Gastroesophageal sphincter (tissue), 4 donors: ENCODE results near the gene LGALS8. TPM values are rescaled to one million over a fixed set of nuclear protein-coding genes. Genes with fewer than 3 reads are reported as not detected.

Source experiments
- ATAC-seq: fragments of 150-250 bp; one replicate; pipeline ENCODE4 v1.9.1; 2016; ENCODE audit warnings: mild to moderate bottlenecking, moderate library complexity
- H3K27ac ChIP-seq, 4 donors: fragments of 200-600 bp; sonication (generic) in 3 of 4; 1 replicate in 3 of 4; 2 replicates in 1 of 4; pipeline ENCODE4 v1.5.1; 2016 to 2019
- H3K27me3 ChIP-seq: fragments of 200-600 bp; sonication (generic); one replicate; pipeline ENCODE4 v1.5.1; 2019
- H3K36me3 ChIP-seq, 2 donors: fragments of 200-600 bp; sonication (generic); one replicate each; pipeline ENCODE4 v1.5.1; 2019; ENCODE audit warnings: control low read depth in 1 of 2
- H3K4me1 ChIP-seq, 3 donors: fragments of 200-600 bp; sonication (generic); 1 replicate in 2 of 3; 2 replicates in 1 of 3; pipeline ENCODE4 v1.5.1; 2016 to 2019; ENCODE audit warnings: control low read depth in 2 of 3
- H3K4me3 ChIP-seq, 2 donors: fragments of 200-600 bp; sonication (generic); one replicate each; pipeline ENCODE4 v1.5.1; 2019; ENCODE audit warnings: mild to moderate bottlenecking in 1 of 2, moderate library complexity in 1 of 2
- H3K9me3 ChIP-seq, 3 donors: fragments of 200-600 bp; sonication (generic); one replicate each; pipeline ENCODE4 v1.5.1; 2017 to 2019; ENCODE audit warnings: control low read depth in 2 of 3
- CTCF ChIP-seq, 4 experiments: fragments of 200-600 bp in 2 of 4; fragments of 450-650 bp in 2 of 4; sonication (generic) in 1 of 4; IDR thresholded peaks; one replicate each; pipeline ENCODE4 v1.5.1; 2017 to 2019; ENCODE audit warnings: antibody characterized with exemption in 4 of 4, mild to moderate bottlenecking in 2 of 4, moderate library complexity in 2 of 4
- EP300 ChIP-seq: sonication (generic); formaldehyde crosslinking; IDR thresholded peaks from one replicate; pipeline ENCODE4 v1.6.1; 2017; ENCODE audit warnings: antibody characterized with exemption, mild to moderate bottlenecking
- POLR2A ChIP-seq, 2 donors: fragments of 450-650 bp; IDR thresholded peaks; one replicate each; pipeline ENCODE4 v1.6.1; 2017; ENCODE audit warnings: antibody characterized with exemption in 2 of 2, mild to moderate bottlenecking in 2 of 2, moderate library complexity in 1 of 2
- POLR2AphosphoS5 ChIP-seq: sonication (generic); formaldehyde crosslinking; IDR thresholded peaks from one replicate; pipeline ENCODE4 v1.6.1; 2017; ENCODE audit warnings: antibody characterized with exemption
- WGBS, 2 donors: methylation state at CpG; one replicate each; pipeline ENCODE4 v1.1.5; 2018; ENCODE audit warnings: low coverage in 1 of 2; 5-methylcytosine and 5-hydroxymethylcytosine counted together
- total RNA-seq, 4 donors: library from RNA; depleted of rRNA; stranded (reverse); fragments of >200 nt; gene quantifications; one replicate each; pipeline ENCODE4 v1.1.0, GENCODE V29; 2016

The LGALS8 gene
- total RNA-seq, 4 donors from 2014 or later: 50.5 to 81.8 (median 54.7) TPM

- TF ChIP-seq EP300: no peak
- TF ChIP-seq POLR2A (IDR thresholded peaks at IDR 0.05): no peak
- TF ChIP-seq POLR2AphosphoS5: no peak
- no peak for TF ChIP-seq CTCF (IDR thresholded peaks at IDR 0.05)
- Histone ChIP-seq H3K4me3 (no peak overlapping the region), H3K4me1 (no peaks in the 10 kb centered on the region), H3K36me3 (no peaks in the 10 kb centered on the region), H3K27me3 (no peaks in the 10 kb centered on the region), H3K27ac (no peak overlapping the region), H3K9me3 (no peaks in the 10 kb centered on the region)
- 83 to 100% methylated on average over 5 to 8 of the region's 11 CpGs for WGBS, 2 donors
- no peak for ATAC-seq
Measured at GRCh38 chr1:236494082-236494481, 29.7 kb upstream of the LGALS8 start.

DNA sequence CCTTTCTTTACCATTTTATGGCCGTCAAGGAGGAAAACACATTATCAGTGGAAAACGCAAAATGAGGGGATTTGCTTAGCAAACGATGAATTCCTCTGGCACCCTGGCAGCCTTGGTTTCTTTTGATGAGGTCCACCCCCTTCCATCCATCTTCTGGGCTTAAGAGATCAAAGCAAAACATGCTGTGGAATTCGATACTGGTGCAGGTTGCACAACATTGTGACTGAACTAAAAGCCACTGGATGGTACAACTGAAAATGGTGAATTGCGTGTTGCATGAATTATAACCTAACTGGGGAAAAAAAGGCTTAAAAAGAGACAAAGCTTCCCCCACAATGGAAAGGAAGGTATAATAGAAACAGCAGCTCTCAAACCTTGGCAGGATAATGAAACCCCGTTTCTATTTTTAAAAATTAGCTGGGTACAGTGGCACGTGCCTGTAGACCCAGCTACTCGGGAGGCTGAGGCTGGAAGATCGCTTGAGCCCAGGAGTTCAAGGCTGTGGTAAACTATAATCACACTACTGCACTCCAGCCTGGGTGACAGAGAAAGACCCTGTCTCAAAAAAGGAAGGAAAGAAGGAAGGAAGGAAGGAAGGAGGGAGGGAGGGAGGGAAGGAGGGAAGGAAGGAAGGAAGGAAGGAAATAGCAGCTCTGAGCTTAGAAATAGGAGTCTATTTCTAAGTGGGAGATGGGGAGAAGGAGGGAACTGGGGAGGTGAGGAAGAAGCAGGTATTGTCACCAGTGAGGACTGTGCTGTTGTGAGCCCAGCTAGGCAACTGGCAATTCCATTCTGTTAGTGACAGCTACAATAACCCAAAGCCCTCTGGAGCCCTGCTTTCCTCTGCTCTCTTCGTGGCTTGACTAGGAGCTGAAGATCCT is 29.0 kb upstream of the LGALS8 start:
- 24 to 30% methylated on average over 9 to 10 of the region's 10 CpGs for WGBS, 2 donors
- TF ChIP-seq CTCF (IDR thresholded peaks at IDR 0.05) (no peak), EP300 (no peak), POLR2AphosphoS5 (no peak), POLR2A (IDR thresholded peaks at IDR 0.05) (no peak)
- Histone ChIP-seq H3K36me3 (no peaks in the 10 kb centered on the region), H3K4me1 (no peaks in the 10 kb centered on the region), H3K9me3 (no peaks in the 10 kb centered on the region), H3K27me3 (no peaks in the 10 kb centered on the region), H3K27ac (no peak overlapping the region), H3K4me3 (no peak overlapping the region)
- ATAC-seq: no peak

GRCh38 chr1:236495467-236496112 is 28.2 kb upstream of the LGALS8 start:
- WGBS, 2 donors: 57 to 97% methylated on average over 1 to 5 of the region's 11 CpGs
- Histone ChIP-seq H3K36me3 (no peaks in the 10 kb centered on the region), H3K4me3 (no peak overlapping the region), H3K27me3 (no peaks in the 10 kb centered on the region), H3K9me3 (no peaks in the 10 kb centered on the region), H3K4me1 (no peaks in the 10 kb centered on the region), H3K27ac (no peak overlapping the region)
- no peak for ATAC-seq
- TF ChIP-seq EP300: no peak
- TF ChIP-seq POLR2A (IDR thresholded peaks at IDR 0.05): no peak

GRCh38 chr1:236497908-236498307 is 25.9 kb upstream of the LGALS8 start:
- Histone ChIP-seq H3K36me3 (no peaks in the 10 kb centered on the region), H3K4me3 (no peak overlapping the region), H3K4me1 (peaks cover 0 to 5% (median 0%) of the 10 kb centered on the region in 3 donors), H3K27me3 (no peaks in the 10 kb centered on the region), H3K9me3 (no peaks in the 10 kb centered on the region), H3K27ac (no peak overlapping the region)
- 66 to 93% methylated on average over 1 to 2 of the region's 6 CpGs for WGBS, 2 donors
- TF ChIP-seq POLR2AphosphoS5 (no peak), CTCF (IDR thresholded peaks at IDR 0.05) (no peak), POLR2A (IDR thresholded peaks at IDR 0.05) (no peak), EP300 (no peak)
- ATAC-seq: no peak

DNA sequence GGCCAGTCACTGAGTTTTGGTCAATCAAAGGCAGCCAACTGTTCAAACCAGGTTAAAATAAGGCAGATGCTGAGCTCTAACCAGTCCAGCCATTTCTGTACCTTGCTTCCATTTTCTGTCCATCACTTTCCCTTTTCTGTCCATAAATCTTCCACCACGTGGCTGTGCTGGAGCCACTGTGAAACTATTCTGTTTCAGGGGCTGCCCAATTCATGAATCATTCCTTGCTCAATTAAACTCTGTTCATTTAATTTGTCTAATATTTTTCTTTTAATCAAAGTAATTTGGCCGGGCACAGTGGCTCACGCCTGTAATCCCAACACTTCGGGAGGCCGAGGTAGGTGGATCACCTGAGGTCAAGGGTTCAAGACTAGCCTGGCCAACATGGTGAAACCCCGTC is 22.7 kb upstream of the LGALS8 start:
- H3K36me3 ChIP-seq: no peaks in the 10 kb centered on the region
- H3K27me3 ChIP-seq: no peaks in the 10 kb centered on the region
- H3K4me3 ChIP-seq: no peak overlapping the region
- no peaks in the 10 kb centered on the region for H3K9me3 ChIP-seq
- no peak for TF ChIP-seq CTCF (IDR thresholded peaks at IDR 0.05)
- TF ChIP-seq POLR2AphosphoS5: no peak
- TF ChIP-seq EP300: no peak
- H3K27ac ChIP-seq: no peak overlapping the region
- peaks cover 0 to 10% (median 0%) of the 10 kb centered on the region in 3 donors for H3K4me1 ChIP-seq
- WGBS, 2 donors: 93% methylated on average over 4 of the region's 6 CpGs; no CpG with 5 or more reads in 1 of the 2 donors
- ATAC-seq: no peak
